GM10248 (cell line): Measurements from ENCODE around the gene UPK3A.

Source experiments
- CTCF ChIA-PET: fragments of 300-600 bp; sonication (Branson Sonifier 250); formaldehyde crosslinking; extraction: SDS; loops from one replicate; lab custom pipeline; 2021; ENCODE audit warnings: antibody characterized with exemption; lab: Yijun Ruan, JAX
- POLR2A ChIA-PET: fragments of 350-650 bp; sonication (Branson Sonifier 250); formaldehyde crosslinking; extraction: SDS; loops from one replicate; lab custom pipeline; 2020; ENCODE audit warnings: antibody characterized with exemption; lab: Yijun Ruan, JAX
- DNase-seq: peaks from one replicate; pipeline ENCODE4 v3.0.0; 2012; ENCODE audit errors: extremely low spot score
- CTCF ChIP-seq: IDR thresholded peaks from 2 replicates; pipeline ENCODE4 v1.5.1; 2012; ENCODE audit warnings: mild to moderate bottlenecking, low read depth; ENCODE audit errors: extremely low read depth, missing control alignments, control extremely low read depth

UPK3A gene

GRCh38 chr22:45303181-45303580 lies 18.4 kb downstream of the UPK3A start:
- CTCF ChIA-PET = interaction anchor here (0.6 kb wide), 1 partner anchor 1304 kb away, joined by 3 read pairs; no protein-coding TSS in a partner anchor
- POLR2A ChIA-PET = no interaction called here
- DNase-seq = no peak
- no peak for TF ChIP-seq CTCF

- TF ChIP-seq CTCF = no peak
- POLR2A ChIA-PET = no interaction called here
- CTCF ChIA-PET = no interaction called here
- DNase-seq = no peak
Observed at GRCh38 chr22:45304971-45305370, 20.2 kb downstream of the UPK3A start.

GRCh38 chr22:45305456-45306075 lies 20.8 kb downstream of the UPK3A start:
- TF ChIP-seq CTCF = no peak

GRCh38 chr22:45306139-45306538 lies 21.4 kb downstream of the UPK3A start:
- ChIA-PET POLR2A (no interaction called here), CTCF (no interaction called here)
- DNase-seq = no peak
- no peak for TF ChIP-seq CTCF

More at GRCh38 chr22:45305456-45306075, 20.8 kb downstream of the UPK3A start:
- no peak for DNase-seq
- ChIA-PET POLR2A (no interaction called here), CTCF (no interaction called here)

GRCh38 chr22:45308391-45308956 lies 23.7 kb downstream of the UPK3A start:
- POLR2A ChIA-PET = no interaction called here
- no peak for TF ChIP-seq CTCF
- no peak for DNase-seq
- CTCF ChIA-PET = interaction anchor here (0.7 kb wide), 1 partner anchor 386 kb away, joined by 3 read pairs; no protein-coding TSS in a partner anchor

- POLR2A ChIA-PET = no interaction called here
- CTCF ChIA-PET = interaction anchor here (0.7 kb wide), 1 partner anchor 386 kb away, joined by 3 read pairs; no protein-coding TSS in a partner anchor
- no peak for DNase-seq
- TF ChIP-seq CTCF = no peak
Observed at GRCh38 chr22:45308957-45309421, 24.2 kb downstream of the UPK3A start.
